ENCODE data around the gene PRC1.

GRCh38 chr15:91032919-91033803, 38.8 kb upstream of the PRC1 start:
- peak; percentile 73 for TF ChIP-seq CTCF (IDR thresholded peaks at IDR 0.05)
- TF ChIP-seq EZH2 (IDR thresholded peaks at IDR 0.05; ENCODE audit: borderline replicate concordance, insufficient read depth, low read depth, low read length, poor library complexity, severe bottlenecking): no peak
